Activated CD8-positive, alpha-beta memory T cell treated with anti-CD3 and anti-CD28 coated beads, Interleukin-2, amount 50 U/mL, for 48 hours (primary cell): ENCODE results near the gene PPP2R2B.

Source experiments
- DNase-seq: peaks from one replicate; pipeline ENCODE4 v3.0.0-alpha.2; 2020

The PPP2R2B gene

GRCh38 chr5:146778795-146779194, 99.8 kb downstream of the PPP2R2B start:
- DNase-seq: no peak

- no peak for DNase-seq
Measured at GRCh38 chr5:146778261-146778660, 100.3 kb downstream of the PPP2R2B start.

DNA sequence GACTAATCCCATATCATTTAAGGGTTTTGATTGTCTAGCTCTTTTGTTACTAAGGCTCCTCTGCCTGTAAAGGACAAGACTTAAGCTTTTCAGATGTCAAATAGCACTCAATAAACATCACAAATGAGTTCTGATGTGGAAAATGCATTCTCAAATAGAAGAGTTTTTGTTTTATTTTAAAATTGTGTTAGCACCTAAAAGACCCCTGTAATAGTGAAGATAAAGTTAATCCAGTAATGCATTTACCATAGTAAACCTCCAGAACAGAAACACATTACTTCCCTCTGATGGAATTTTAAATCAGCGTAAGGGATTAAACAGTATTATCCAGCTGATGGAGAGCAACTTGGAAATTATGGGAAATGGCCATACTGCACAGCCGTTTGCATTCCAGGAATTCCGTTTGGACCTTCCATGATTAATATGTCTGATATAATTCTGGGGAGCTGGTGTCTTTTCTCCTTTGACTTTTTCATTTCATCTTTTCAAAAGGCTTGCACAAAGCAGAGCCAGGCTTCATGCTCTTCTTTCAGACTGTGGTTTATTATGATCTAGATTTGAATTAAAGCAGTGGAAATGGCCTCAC, 105.6 kb downstream of the PPP2R2B start:
- DNase-seq: no peak

DNA sequence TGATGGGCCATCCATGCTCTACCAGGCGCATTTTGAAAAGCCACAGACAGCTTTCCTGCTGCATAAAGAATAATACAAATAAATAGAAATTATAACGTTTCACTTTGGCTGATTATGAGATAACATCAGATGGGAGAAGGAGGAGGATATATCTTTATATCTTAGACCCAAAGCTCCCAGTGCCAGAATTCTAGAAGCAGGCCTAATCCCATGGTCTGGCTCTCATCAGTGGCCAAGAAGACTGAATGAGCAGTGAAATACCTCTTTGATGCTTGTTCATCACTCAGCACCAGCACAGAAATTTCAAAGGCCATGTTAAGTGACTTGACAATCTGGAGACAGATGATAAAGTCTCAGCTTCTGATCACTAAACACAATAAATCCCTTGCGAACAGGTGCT, 107.6 kb downstream of the PPP2R2B start:
- no peak for DNase-seq

GRCh38 chr5:146770546-146770945, 108.0 kb downstream of the PPP2R2B start:
- no peak for DNase-seq

GRCh38 chr5:146767534-146767933, 111.0 kb downstream of the PPP2R2B start:
- DNase-seq: no peak

DNA sequence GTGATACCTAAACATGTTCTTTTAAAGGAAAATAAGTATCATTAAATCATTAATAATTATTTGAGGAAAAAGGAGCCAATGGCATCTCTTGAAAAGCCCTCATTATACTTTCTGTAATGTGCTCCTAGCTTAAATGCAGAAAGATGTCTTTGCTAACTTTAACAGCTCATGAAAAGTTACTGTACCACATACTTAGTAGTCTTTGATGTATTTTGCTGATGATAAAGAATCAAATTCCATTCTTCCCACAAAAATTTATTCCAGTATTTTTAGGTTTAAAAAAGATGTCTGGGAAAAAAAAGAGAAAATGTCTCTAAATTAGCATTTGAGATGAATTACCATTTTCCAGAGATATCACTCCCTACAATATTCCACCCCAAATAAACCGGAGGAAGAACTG, 112.5 kb downstream of the PPP2R2B start:
- DNase-seq: no peak

GRCh38 chr5:146765089-146765832, 113.3 kb downstream of the PPP2R2B start:
- no peak for DNase-seq

DNA sequence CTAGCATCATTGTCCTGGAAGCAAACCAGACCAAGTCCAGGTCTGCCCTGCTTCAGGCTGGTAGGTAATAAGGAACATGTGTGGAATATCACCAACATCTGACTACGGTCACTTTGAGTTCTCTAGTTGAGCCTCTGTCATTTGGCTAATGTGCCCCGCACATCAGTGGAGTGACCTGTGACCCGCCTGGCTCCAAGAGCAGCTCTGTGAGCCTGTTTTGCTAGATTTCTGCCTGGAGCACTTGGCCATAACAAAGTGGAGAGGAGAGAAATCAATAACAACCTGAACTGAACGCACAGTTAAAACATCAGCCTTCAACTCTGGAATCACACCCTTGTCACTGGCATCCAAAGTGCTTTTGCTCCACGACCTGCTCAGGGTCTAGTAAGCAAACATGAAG, 115.7 kb downstream of the PPP2R2B start:
- no peak for DNase-seq

DNA sequence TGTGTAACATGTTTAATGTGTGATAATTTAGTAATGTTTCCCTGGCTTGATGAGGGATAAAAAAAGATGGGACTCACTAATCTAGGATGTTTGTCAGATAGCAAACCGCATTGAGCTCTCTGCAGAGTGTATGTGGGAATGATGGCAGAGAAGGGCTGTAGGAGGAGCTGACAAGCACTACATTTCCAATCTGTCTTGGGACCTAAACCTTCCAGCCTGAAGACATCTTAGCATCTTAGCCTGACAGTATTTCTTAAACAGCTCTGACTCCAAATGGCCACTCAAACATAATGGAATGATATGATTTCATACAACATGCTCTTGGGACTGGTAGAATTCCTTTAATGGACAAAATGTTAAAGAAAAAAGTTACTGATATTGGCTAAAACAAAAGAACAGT, 116.7 kb downstream of the PPP2R2B start:
- DNase-seq: no peak

GRCh38 chr5:146758938-146759337, 119.6 kb downstream of the PPP2R2B start:
- no peak for DNase-seq

GRCh38 chr5:146758076-146758475, 120.5 kb downstream of the PPP2R2B start:
- DNase-seq: no peak

DNA sequence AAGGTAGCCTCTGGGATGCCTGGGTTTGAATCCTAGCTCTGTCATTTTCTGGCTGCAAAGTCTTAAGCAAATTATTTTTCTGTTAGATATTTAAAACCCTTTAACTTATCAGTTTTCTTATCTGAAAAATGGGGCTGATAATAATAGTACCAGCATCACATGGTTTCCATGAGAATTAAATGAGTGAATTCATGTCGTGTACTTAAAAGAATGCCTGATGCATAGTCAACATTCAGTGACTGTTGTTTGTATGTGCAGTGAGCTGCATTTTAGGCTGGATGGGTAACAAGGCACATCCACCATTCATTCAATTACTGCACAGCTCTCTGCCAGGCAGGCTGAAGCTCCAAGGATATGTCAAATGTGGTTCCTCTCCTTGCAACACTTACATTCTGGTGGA, 122.0 kb downstream of the PPP2R2B start:
- no peak for DNase-seq

- DNase-seq: no peak
Measured at GRCh38 chr5:146755793-146756192, 122.8 kb downstream of the PPP2R2B start.

DNA sequence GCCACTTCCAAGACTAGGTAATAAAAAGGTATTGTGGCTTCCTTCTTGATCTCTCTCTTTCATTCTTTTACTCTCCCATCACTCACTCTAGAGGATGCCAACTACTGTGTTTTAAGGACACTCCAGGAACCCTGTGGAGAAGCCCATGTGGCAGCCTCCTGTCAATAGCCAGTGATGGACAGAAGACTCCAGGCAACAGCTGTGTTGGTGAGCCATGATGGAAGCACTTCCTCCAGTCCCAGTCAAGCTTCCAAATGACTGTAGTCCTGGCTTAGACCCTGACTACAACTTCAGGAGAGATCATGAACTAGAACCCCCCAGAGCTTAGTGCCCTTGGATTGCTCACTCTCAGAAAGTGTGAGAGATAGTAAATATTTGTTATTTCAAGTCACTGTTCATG, 123.9 kb downstream of the PPP2R2B start:
- DNase-seq: no peak

DNA sequence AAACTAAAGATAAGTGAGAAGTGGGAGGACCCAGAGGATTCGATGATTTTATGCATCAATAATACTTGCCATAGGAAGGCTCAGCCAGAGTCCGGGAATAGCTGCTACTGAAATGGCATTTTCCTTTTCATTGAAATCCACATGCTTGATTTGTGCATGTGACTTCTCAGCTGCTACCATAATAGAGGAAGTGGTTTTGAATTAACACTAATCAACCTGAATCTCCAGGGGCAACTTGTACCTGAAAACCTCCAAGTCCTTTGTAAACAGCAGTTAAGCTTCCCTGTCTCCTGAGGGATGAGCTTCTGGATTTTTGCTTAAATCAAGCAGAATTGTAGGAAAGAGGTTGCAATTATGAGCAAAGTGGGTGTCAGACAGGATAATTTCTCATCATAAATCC, 124.9 kb downstream of the PPP2R2B start:
- no peak for DNase-seq

DNA sequence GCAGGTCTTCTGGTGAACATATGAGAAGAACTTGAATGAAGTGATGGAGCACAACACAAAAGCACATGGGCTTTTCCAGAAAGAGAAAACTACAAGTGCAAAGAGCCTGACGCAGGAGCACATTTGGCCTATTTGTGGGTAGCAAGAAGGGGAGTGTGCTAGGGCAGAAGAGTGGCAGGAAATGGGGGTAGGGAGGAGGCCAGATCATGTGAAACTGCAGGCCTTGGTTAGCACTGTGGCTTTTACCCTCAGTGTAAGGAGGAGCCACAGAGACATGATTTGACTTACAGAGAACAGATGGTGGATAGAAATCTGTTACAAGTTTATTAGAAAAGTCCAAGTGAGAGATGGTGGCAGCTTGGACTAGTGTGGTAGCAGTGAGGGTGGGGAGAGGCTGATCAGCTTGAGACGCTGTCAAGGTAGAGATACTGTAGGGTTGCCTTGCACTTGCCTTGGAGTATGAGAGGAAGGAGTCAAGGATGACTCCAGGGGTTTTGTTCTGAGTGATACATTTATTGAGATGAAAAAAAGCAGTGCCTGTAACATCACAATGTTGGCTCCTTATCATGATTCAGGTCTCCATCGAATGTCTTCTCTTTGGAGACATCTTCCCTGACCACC, 126.7 kb downstream of the PPP2R2B start:
- peak; percentile 58 for DNase-seq

DNA sequence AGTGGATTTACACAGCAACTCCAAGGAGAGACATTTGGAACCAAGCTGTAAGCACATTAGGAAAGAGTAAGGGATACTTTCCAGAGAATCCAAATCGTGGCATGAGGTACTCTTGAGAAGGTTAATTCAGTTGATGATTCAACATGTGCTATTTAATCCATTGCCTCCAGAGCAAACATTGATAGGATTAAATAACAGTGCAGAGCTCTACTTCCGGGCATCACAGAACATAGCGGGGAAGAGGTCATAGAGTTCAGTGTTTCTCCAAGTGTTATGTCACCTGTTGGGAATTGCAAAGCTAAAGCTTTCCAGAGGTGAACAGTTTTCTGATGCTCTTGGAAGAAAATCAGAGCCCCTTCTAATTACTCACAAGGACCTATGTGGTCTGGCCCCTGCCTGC, 127.5 kb downstream of the PPP2R2B start:
- DNase-seq: no peak

- no peak for DNase-seq
Measured at GRCh38 chr5:146748533-146748932, 130.0 kb downstream of the PPP2R2B start.

GRCh38 chr5:146745931-146746577, 132.5 kb downstream of the PPP2R2B start:
- DNase-seq: no peak

- DNase-seq: no peak
Measured at GRCh38 chr5:146744068-146744745, 134.3 kb downstream of the PPP2R2B start.

DNA sequence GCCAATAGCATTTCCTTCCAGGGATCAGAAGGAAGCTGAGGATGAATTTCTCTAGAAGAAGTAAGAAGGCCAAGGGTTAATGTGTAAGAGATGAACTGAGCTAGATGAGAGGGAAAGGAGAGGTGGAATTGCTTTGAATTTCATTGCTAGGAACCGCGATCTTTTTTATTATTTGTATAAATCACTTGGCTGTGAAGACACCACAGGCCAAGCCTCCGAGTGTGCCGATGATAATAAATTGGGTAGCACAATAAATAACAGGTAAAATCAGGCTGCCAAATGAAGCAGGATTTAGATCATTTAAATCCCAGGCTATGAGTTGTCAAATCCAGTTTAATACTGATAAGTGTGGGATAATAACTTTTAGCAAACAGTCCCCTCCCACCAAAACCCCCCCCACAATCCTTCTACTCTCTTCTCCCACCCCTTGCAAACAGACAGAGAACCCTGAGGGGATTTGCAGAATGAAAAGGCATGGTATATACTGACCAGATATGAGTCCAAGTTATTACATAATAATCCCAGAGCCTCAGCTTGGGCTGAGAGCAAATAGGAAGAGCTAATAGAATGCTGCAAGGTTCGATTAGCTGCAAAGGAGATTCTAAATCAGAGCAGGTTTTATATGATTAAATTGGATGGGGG, 143.5 kb downstream of the PPP2R2B start:
- DNase-seq: no peak

DNA sequence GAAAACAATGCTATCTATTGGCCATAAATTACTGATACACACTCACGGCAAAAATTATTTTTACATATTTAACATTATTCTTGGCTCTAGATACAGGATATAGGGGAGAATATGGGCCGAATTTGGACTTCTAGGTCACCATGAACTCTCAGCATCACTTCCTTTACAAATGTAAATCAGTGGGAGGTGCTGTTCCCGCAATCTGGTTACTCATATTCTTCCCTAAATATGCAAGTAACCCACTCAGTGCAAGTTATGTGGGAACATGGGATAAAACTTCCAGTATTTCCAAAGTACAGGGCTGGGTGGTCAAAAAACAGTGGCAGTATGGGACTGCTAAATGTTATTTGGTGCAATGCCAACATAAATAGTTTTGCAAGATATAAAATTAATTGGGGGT, 145.6 kb downstream of the PPP2R2B start:
- DNase-seq: no peak
